ENCODE measurements around the gene GALNT16. TPM values are rescaled to one million over a fixed set of nuclear protein-coding genes. Genes with fewer than 3 reads are reported as not detected.

GALNT16 gene
- total and polyA plus RNA-seq, 11 donors = 17.0 to 81.6 (median 51.3) TPM

DNA sequence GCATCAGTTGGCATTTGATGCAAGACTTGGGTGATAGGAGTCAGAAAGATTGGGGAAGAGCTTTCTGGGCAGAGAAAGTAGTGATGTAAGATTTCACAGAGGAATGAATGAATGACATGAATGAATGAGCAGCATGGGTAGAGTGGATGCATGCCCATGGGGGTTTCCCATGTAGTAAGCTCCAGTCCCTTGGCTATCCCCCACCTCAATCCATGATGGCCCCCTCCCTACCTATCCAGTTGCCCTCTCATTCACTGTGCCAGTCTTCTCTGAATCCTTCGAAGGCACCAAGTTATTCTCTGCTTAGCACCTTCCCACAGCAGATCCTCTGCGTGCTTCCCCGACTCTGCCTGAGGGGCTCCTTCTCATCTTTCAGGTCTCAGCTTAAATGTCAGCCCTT lies 106.1 kb downstream of the GALNT16 start:
- ATAC-seq (no peak), DNase-seq (no peak)
- Histone ChIP-seq H3K27ac (no peak overlapping the region), H3K9me3 (no peaks in the 10 kb centered on the region), H3K27me3 (no peaks in the 10 kb centered on the region), H3K4me1 (no peaks in the 10 kb centered on the region), H3K4me3 (no peak overlapping the region), H3K36me3 (no peaks in the 10 kb centered on the region)
- intact Hi-C loops (cut with DNase I) = loop anchor here in 4 of 10 donors (10.0 kb wide), 3 partner anchors 211 to 241 kb away; partner anchors contain the start of gene DCAF5 (in 1 of the 4)
- WGBS, 4 donors = 57 to 69% (median 69%) methylated on average over 3 of the region's 3 CpGs
- TF ChIP-seq CTCF (IDR thresholded peaks at IDR 0.05) = no peak

- DNase-seq (no peak), ATAC-seq (no peak)
- no peak overlapping the region for H3K27ac ChIP-seq
- H3K27me3 ChIP-seq = no peaks in the 10 kb centered on the region
- no peaks in the 10 kb centered on the region for H3K36me3 ChIP-seq
- TF ChIP-seq POLR2A (IDR thresholded peaks at IDR 0.05) = no peak
- TF ChIP-seq CTCF (IDR thresholded peaks at IDR 0.05) = no peak
- no peaks in the 10 kb centered on the region for H3K9me3 ChIP-seq
- 92 to 99% (median 97%) methylated on average over 4 of the region's 4 CpGs for WGBS, 4 donors
- no peak overlapping the region for H3K4me3 ChIP-seq
- H3K4me1 ChIP-seq = no peaks in the 10 kb centered on the region
- intact Hi-C loops (cut with DNase I) = loop anchor here in 4 of 10 donors (10.0 kb wide), 3 partner anchors 212 to 242 kb away; partner anchors contain the start of gene DCAF5 (in 1 of the 4)
These were observed 106.8 kb downstream of the GALNT16 start for GRCh38 chr14:69366761-69367160.

GRCh38 chr14:69368381-69368780 lies 108.4 kb downstream of the GALNT16 start:
- no peaks in the 10 kb centered on the region for H3K4me1 ChIP-seq
- H3K36me3 ChIP-seq = peaks cover 0 to 8% (median 0%) of the 10 kb centered on the region in 9 donors
- intact Hi-C loops (cut with DNase I) = loop anchor here in 4 of 10 donors (10.0 kb wide), 3 partner anchors 214 to 244 kb away; partner anchors contain the start of gene DCAF5 (in 1 of the 4)
- H3K4me3 ChIP-seq = no peak overlapping the region
- 73 to 83% (median 80%) methylated on average over 1 of the region's 1 CpG for WGBS, 4 donors
- no peaks in the 10 kb centered on the region for H3K27me3 ChIP-seq
- no peak for TF ChIP-seq CTCF (IDR thresholded peaks at IDR 0.05)
- TF ChIP-seq POLR2A (IDR thresholded peaks at IDR 0.05) = no peak
- H3K9me3 ChIP-seq = no peaks in the 10 kb centered on the region
- H3K27ac ChIP-seq = no peak overlapping the region
- DNase-seq = no peak
- no peak for ATAC-seq

DNA sequence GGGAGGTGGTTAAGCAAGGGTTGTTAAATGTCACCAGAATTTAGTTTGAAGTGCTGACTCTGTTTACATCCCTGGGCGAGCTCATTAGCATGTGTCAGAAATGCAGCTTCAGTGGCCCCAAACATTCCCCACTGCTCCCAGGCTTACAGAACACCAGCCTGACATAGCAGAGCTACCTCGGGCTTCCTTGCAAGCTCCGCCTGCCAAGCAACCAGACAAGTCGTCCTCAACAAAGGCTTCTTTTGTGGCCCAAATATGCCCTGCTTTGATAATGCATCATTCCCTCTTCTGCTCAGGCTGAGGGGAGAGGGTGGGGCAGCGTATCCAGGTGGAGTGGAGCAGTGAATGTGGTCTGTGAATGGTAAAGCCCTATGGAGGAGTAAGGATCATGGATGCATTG lies 110.1 kb downstream of the GALNT16 start:
- H3K27ac ChIP-seq = no peak overlapping the region
- no peaks in the 10 kb centered on the region for H3K27me3 ChIP-seq
- WGBS, 4 donors = 68 to 97% (median 76%) methylated on average over 2 to 5 of the region's 5 CpGs
- TF ChIP-seq POLR2A (IDR thresholded peaks at IDR 0.05) = no peak
- TF ChIP-seq CTCF (IDR thresholded peaks at IDR 0.05) = no peak
- peaks cover 0 to 20% (median 1%) of the 10 kb centered on the region in 9 donors for H3K36me3 ChIP-seq
- H3K4me3 ChIP-seq = no peak overlapping the region
- intact Hi-C loops (cut with DNase I) = loop anchor here in 1 of 10 donors (10.0 kb wide), 1 partner anchor 95 kb away; no protein-coding TSS in a partner anchor
- H3K4me1 ChIP-seq = no peaks in the 10 kb centered on the region
- ATAC-seq (no peak), DNase-seq (no peak)
- peaks cover 0 to 4% (median 0%) of the 10 kb centered on the region in 12 donors for H3K9me3 ChIP-seq

Data from heart left ventricle (tissue), 16 donors.